Neural progenitor cell (in vitro differentiated cells): ENCODE results near the gene AFF3. TPM values are rescaled to one million over a fixed set of nuclear protein-coding genes. Genes with fewer than 3 reads are reported as not detected.

ENCODE experiments used
- DNase-seq: peaks from one replicate; pipeline ENCODE4 v3.0.0-alpha.2; 2016; ENCODE audit warnings: low spot score
- H2AFZ ChIP-seq: fragments of 200-600 bp; sonication (generic); replicated peaks from 2 replicates; pipeline ENCODE4 v1.6.1; 2016; ENCODE audit warnings: antibody characterized with exemption
- H3F3A ChIP-seq: fragments of 200-600 bp; sonication (generic); 2 replicates; pipeline ENCODE4 v1.6.1; 2016; ENCODE audit warnings: antibody characterized with exemption, low read depth
- H3K27ac ChIP-seq: fragments of 200-600 bp; sonication (generic); 2 replicates; pipeline ENCODE4 v1.5.1; 2016; ENCODE audit warnings: mild to moderate bottlenecking
- H3K27me3 ChIP-seq: fragments of 200-600 bp; sonication (generic); 2 replicates; pipeline ENCODE4 v1.6.1; 2016; ENCODE audit warnings: mild to moderate bottlenecking, moderate library complexity
- H3K36me3 ChIP-seq: fragments of 200-600 bp; sonication (generic); 2 replicates; pipeline ENCODE4 v1.5.1; 2016
- H3K4me1 ChIP-seq: fragments of 200-600 bp; sonication (generic); 2 replicates; pipeline ENCODE4 v1.6.1; 2016; ENCODE audit warnings: mixed run types
- H3K4me2 ChIP-seq: fragments of 200-600 bp; sonication (generic); 2 replicates; pipeline ENCODE4 v1.6.1; 2016
- H3K4me3 ChIP-seq: fragments of 200-600 bp; sonication (generic); 2 replicates; pipeline ENCODE4 v1.5.1; 2016
- H3K79me2 ChIP-seq: fragments of 200-600 bp; sonication (generic); 2 replicates; pipeline ENCODE4 v1.6.1; 2016; ENCODE audit warnings: low read depth
- H3K9ac ChIP-seq: fragments of 200-600 bp; sonication (generic); 2 replicates; pipeline ENCODE4 v1.6.1; 2016
- H3K9me3 ChIP-seq: fragments of 200-600 bp; sonication (generic); 2 replicates; pipeline ENCODE4 v1.5.1; 2016; ENCODE audit warnings: low read depth
- H4K20me1 ChIP-seq: fragments of 200-600 bp; sonication (generic); 2 replicates; pipeline ENCODE4 v1.6.1; 2016; ENCODE audit warnings: low read depth
- H3K27ac Mint-ChIP-seq: 3 replicates; pipeline ENCODE4 v1.8.0; 2021; ENCODE audit warnings: mixed read lengths
- H3K27me3 Mint-ChIP-seq: 2 replicates; pipeline ENCODE4 v1.8.0; 2022; ENCODE audit warnings: low read depth, mild to moderate bottlenecking, inconsistent platforms, moderate library complexity, mixed read lengths; ENCODE audit not compliant: insufficient read depth
- H3K36me3 Mint-ChIP-seq: 3 replicates; pipeline ENCODE4 v1.8.0; 2021; ENCODE audit warnings: mixed read lengths
- H3K4me1 Mint-ChIP-seq: 3 replicates; pipeline ENCODE4 v1.8.0; 2021; ENCODE audit warnings: mixed read lengths
- H3K4me3 Mint-ChIP-seq: 3 replicates; pipeline ENCODE4 v1.8.0; 2021; ENCODE audit warnings: mild to moderate bottlenecking, moderate library complexity, mixed read lengths
- H3K9me3 Mint-ChIP-seq: 3 replicates; pipeline ENCODE4 v1.8.0; 2020; ENCODE audit warnings: mixed read lengths
- EZH2 ChIP-seq: fragments of 200-600 bp; sonication (generic); IDR thresholded peaks from 2 replicates; pipeline ENCODE4 v1.6.1; 2017; ENCODE audit warnings: antibody characterized with exemption, mild to moderate bottlenecking, moderate library complexity
- EZH2phosphoT487 ChIP-seq: fragments of 200-600 bp; sonication (generic); IDR thresholded peaks from 2 replicates; pipeline ENCODE4 v1.6.1; 2017; ENCODE audit warnings: antibody characterized with exemption
- total RNA-seq: library from RNA; depleted of rRNA; stranded (reverse); fragments of >200 nt; gene quantifications from 2 replicates; pipeline ENCODE4 v1.2.3, GENCODE V29; 2015; ENCODE audit warnings: low replicate concordance
- TF ChIP-seq, protein P1 (sequence below): fragments of 200-600 bp; sonication (generic); IDR thresholded peaks from 2 replicates; pipeline ENCODE4 v1.5.1; 2017; ENCODE audit warnings: antibody characterized with exemption, mild to moderate bottlenecking

AFF3 gene
- total RNA-seq, 1 donor from 2014 or later: 0.26 TPM

DNA sequence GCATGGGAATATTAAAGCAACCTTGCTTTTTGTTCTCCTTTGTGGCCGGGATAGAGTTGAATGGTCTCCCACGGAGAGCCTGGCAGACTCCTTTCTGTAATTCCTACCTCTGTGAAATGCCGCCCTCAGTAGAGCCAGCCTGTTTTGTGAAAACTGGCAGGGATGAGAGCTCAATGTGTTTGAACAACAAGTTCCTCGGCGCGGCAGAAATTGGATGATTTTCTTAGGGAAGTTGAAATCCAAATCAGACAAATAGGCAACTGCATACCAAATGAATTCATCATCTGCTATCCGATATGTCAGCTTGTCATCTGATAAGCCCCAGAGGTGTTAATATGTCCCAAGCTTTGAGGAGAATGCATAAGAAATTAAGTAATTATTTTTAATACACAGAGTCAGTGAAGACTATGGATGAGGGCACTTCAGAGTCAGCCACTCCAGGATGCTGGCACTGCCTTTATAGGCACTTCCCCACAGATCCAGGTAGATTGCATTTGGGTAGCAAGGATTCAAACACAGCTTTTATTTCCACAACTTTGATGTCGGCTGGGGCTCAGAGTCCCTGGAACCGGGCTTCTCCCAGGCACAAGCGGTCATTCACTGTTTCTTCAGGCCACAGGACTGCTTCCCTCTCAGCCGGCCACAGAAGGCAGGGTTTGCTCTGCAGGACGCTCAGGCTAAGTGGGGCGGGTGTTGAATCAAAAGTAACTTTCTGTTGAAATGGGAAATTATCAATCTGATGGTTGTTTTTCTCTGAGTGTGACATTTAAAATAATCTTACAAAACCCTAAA, 569.8 kb downstream of the AFF3 start:
- H3K9me3 Mint-ChIP-seq: no peaks in the 10 kb centered on the region
- DNase-seq: peak; percentile 71
- peak overlapping the region; percentile 54 for H3K4me2 ChIP-seq
- H2AFZ ChIP-seq: no peak overlapping the region
- H3K9ac ChIP-seq: no peak overlapping the region
- H3K27ac Mint-ChIP-seq: peak overlapping the region; percentile 70
- no peaks in the 10 kb centered on the region for H3K79me2 ChIP-seq
- H3F3A ChIP-seq: peaks cover 21% of the 10 kb centered on the region
- H3K4me1 Mint-ChIP-seq: peaks cover 54% of the 10 kb centered on the region
- no peaks in the 10 kb centered on the region for H3K36me3 Mint-ChIP-seq
- H3K27ac ChIP-seq: no peak overlapping the region
- peak overlapping the region; percentile 65 for H3K4me3 Mint-ChIP-seq
- H3K36me3 ChIP-seq: no peaks in the 10 kb centered on the region
- peaks cover 3% of the 10 kb centered on the region for H3K27me3 Mint-ChIP-seq
- H3K4me3 ChIP-seq: peak overlapping the region; percentile 6
- peaks cover 4% of the 10 kb centered on the region for H4K20me1 ChIP-seq
- TF ChIP-seq EZH2: no peak
- TF ChIP-seq, protein P1, sequence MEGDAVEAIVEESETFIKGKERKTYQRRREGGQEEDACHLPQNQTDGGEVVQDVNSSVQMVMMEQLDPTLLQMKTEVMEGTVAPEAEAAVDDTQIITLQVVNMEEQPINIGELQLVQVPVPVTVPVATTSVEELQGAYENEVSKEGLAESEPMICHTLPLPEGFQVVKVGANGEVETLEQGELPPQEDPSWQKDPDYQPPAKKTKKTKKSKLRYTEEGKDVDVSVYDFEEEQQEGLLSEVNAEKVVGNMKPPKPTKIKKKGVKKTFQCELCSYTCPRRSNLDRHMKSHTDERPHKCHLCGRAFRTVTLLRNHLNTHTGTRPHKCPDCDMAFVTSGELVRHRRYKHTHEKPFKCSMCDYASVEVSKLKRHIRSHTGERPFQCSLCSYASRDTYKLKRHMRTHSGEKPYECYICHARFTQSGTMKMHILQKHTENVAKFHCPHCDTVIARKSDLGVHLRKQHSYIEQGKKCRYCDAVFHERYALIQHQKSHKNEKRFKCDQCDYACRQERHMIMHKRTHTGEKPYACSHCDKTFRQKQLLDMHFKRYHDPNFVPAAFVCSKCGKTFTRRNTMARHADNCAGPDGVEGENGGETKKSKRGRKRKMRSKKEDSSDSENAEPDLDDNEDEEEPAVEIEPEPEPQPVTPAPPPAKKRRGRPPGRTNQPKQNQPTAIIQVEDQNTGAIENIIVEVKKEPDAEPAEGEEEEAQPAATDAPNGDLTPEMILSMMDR: no peak
- TF ChIP-seq EZH2phosphoT487: no peak
- H3K27me3 ChIP-seq: no peaks in the 10 kb centered on the region
- H3K4me1 ChIP-seq: peaks cover 30% of the 10 kb centered on the region
- H3K9me3 ChIP-seq: no peaks in the 10 kb centered on the region

DNA sequence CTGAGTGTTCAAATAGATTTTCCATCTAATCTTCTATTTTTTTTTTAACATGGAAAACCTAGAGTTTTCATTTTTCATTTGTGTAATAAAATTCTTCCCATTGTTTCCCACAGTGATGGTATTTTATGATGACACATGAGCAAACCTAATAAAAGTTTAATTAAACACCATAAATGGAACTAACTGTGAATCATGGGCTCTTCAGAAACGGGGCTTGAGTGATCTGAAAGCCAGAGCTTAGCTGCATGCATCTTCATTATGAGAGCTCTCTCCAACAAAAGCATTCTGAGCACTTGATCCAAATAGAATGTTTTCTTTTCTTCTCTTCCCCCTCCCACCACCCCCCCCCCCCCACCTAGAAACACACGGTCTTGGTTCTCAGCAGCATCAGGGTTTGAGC, 570.4 kb downstream of the AFF3 start:
- H3K4me2 ChIP-seq: peak overlapping the region; percentile 54

DNA sequence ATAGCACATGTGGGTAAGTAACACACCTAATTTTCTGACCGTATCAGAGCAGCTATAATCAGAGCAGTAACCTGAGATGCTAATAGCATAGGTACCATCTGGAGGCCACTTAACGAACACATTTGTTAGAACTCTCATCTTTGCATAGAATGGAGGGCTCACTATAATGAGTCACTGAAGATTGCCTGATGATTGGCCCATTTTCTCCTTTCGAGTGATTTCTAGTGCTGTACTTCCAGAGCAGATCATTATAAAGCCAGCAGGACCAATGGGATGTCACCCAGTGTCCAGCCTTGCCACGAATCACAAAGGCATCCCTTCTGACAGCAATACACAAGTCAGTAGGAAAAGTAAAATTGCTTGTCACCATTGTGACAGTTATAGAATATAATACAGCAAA, 570.9 kb downstream of the AFF3 start:
- Mint-ChIP-seq H3K36me3 (no peaks in the 10 kb centered on the region), H3K27ac (no peak overlapping the region), H3K27me3 (peaks cover 3% of the 10 kb centered on the region), H3K4me1 (peaks cover 55% of the 10 kb centered on the region), H3K4me3 (no peak overlapping the region), H3K9me3 (no peaks in the 10 kb centered on the region)
- Histone ChIP-seq H3K4me2 (peak overlapping the region; percentile 54), H3K4me1 (peaks cover 30% of the 10 kb centered on the region), H3F3A (peaks cover 21% of the 10 kb centered on the region), H4K20me1 (peaks cover 4% of the 10 kb centered on the region), H3K9me3 (no peaks in the 10 kb centered on the region), H3K9ac (no peak overlapping the region), H3K36me3 (no peaks in the 10 kb centered on the region), H3K79me2 (no peaks in the 10 kb centered on the region), H3K27me3 (no peaks in the 10 kb centered on the region), H3K27ac (no peak overlapping the region), H2AFZ (no peak overlapping the region), H3K4me3 (no peak overlapping the region)
- TF ChIP-seq EZH2phosphoT487 (no peak), EZH2 (no peak)
- TF ChIP-seq, protein P1: no peak
- DNase-seq: no peak

More for the DNA sequence above, 570.4 kb downstream of the AFF3 start:
- Histone ChIP-seq H3K4me1 (peaks cover 30% of the 10 kb centered on the region), H3K79me2 (no peaks in the 10 kb centered on the region), H3K27ac (no peak overlapping the region), H3K27me3 (no peaks in the 10 kb centered on the region), H3K36me3 (no peaks in the 10 kb centered on the region), H2AFZ (no peak overlapping the region), H3K9ac (no peak overlapping the region), H3F3A (peaks cover 21% of the 10 kb centered on the region), H3K4me3 (no peak overlapping the region), H4K20me1 (peaks cover 4% of the 10 kb centered on the region), H3K9me3 (no peaks in the 10 kb centered on the region)
- H3K36me3 Mint-ChIP-seq: no peaks in the 10 kb centered on the region
- peak overlapping the region; percentile 50 for H3K27ac Mint-ChIP-seq
- no peaks in the 10 kb centered on the region for H3K9me3 Mint-ChIP-seq
- H3K4me1 Mint-ChIP-seq: peaks cover 54% of the 10 kb centered on the region
- H3K4me3 Mint-ChIP-seq: peak overlapping the region; percentile 65
- peak; percentile 23 for DNase-seq
- H3K27me3 Mint-ChIP-seq: peaks cover 3% of the 10 kb centered on the region
- TF ChIP-seq, protein P1: no peak
- TF ChIP-seq EZH2phosphoT487 (no peak), EZH2 (no peak)
